Breast epithelium (tissue), 4 donors: ENCODE data around the gene INSIG1. TPM values are rescaled to one million over a fixed set of nuclear protein-coding genes. Genes with fewer than 3 reads are reported as not detected.

ENCODE experiments used
- DNase-seq, 2 donors: peaks; one replicate each; pipeline ENCODE4 v3.0.0-alpha.2; 2019; ENCODE audit warnings: low spot score in 2 of 2
- H3K27ac ChIP-seq, 2 donors: fragments of 200-600 bp; sonication (generic) in 1 of 2; one replicate each; pipeline ENCODE4 v1.5.1; 2016 to 2019; ENCODE audit warnings: mild to moderate bottlenecking in 1 of 2
- H3K27me3 ChIP-seq, 2 donors: fragments of 200-600 bp; sonication (generic) in 1 of 2; one replicate each; pipeline versions ENCODE4 v1.5.1 to v1.6.0; 2017 to 2019; ENCODE audit warnings: control low read depth in 1 of 2, mild to moderate bottlenecking in 1 of 2
- H3K36me3 ChIP-seq: fragments of 200-600 bp; one replicate; pipeline ENCODE4 v1.5.1; 2019
- H3K4me1 ChIP-seq, 2 donors: fragments of 200-600 bp; sonication (generic); one replicate each; pipeline ENCODE4 v1.5.1; 2016 to 2019; ENCODE audit warnings: control low read depth in 1 of 2
- H3K4me3 ChIP-seq, 3 donors: fragments of 200-600 bp; sonication (generic); 1 replicate in 2 of 3; 2 replicates in 1 of 3; pipeline ENCODE4 v1.5.1; 2016 to 2019; ENCODE audit warnings: mild to moderate bottlenecking in 3 of 3, moderate library complexity in 2 of 3
- H3K9me3 ChIP-seq, 2 donors: fragments of 200-600 bp; sonication (generic) in 1 of 2; one replicate each; pipeline ENCODE4 v1.5.1; 2016 to 2019; ENCODE audit warnings: control low read depth in 1 of 2
- POLR2A ChIP-seq: fragments of 450-650 bp; IDR thresholded peaks from one replicate; pipeline ENCODE4 v1.6.1; 2016; ENCODE audit warnings: antibody characterized with exemption, mild to moderate bottlenecking, moderate library complexity
- POLR2AphosphoS5 ChIP-seq, 3 donors: sonication (generic); formaldehyde crosslinking; IDR thresholded peaks; one replicate each; pipeline ENCODE4 v1.6.1; 2017; ENCODE audit warnings: antibody characterized with exemption in 3 of 3
- intact Hi-C: fragments of 100-400 bp; cut with DNase I; formaldehyde crosslinking; loops from one replicate; pipeline ENCODE4 v1.15.1; 2023; ENCODE audit warnings: low total_unique reads
- total RNA-seq, 3 donors: library from RNA; depleted of rRNA; stranded (reverse); fragments of >200 nt; gene quantifications; one replicate each; pipeline ENCODE4 v1.1.0, GENCODE V29; 2016
- TF ChIP-seq, protein P1 (sequence below), 3 donors: fragments of 450-650 bp; IDR thresholded peaks; one replicate each; pipeline ENCODE4 v1.5.1; 2016 to 2017; ENCODE audit warnings: antibody characterized with exemption in 3 of 3, mild to moderate bottlenecking in 3 of 3, moderate library complexity in 3 of 3

The INSIG1 gene
- total RNA-seq, 3 donors from 2014 or later, result 37.0 to 89.6 (median 66.0) TPM

DNA sequence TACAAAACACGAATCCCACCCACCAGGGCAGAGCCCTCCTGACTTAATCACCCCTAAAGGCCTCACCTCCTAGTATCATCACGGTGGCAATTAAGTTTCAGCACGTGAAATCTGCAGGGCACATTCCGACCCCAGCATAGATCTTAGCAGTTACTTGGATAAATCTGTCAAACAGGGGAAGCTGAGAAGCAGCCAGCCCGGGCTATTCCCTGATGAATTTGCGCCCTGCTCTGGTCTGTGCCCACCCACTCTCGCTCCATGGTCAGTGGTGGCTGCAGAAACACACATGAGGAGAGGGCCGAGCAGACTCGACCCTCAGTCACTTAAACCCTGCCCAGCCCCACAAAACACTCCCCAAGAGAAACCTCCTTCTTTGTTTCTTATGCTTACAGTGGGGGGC is 28.7 kb downstream of the INSIG1 start:
- Histone ChIP-seq H3K36me3 (no peaks in the 10 kb centered on the region), H3K4me3 (no peak overlapping the region), H3K27me3 (peaks cover 0 to 14% of the 10 kb centered on the region in 2 donors), H3K27ac (no peak overlapping the region), H3K4me1 (no peaks in the 10 kb centered on the region), H3K9me3 (no peaks in the 10 kb centered on the region)
- intact Hi-C loops, result no loop called here
- DNase-seq, result no peak
- TF ChIP-seq POLR2A (no peak), POLR2AphosphoS5 (IDR thresholded peaks at IDR 0.05) (no peak)
- TF ChIP-seq, protein P1, sequence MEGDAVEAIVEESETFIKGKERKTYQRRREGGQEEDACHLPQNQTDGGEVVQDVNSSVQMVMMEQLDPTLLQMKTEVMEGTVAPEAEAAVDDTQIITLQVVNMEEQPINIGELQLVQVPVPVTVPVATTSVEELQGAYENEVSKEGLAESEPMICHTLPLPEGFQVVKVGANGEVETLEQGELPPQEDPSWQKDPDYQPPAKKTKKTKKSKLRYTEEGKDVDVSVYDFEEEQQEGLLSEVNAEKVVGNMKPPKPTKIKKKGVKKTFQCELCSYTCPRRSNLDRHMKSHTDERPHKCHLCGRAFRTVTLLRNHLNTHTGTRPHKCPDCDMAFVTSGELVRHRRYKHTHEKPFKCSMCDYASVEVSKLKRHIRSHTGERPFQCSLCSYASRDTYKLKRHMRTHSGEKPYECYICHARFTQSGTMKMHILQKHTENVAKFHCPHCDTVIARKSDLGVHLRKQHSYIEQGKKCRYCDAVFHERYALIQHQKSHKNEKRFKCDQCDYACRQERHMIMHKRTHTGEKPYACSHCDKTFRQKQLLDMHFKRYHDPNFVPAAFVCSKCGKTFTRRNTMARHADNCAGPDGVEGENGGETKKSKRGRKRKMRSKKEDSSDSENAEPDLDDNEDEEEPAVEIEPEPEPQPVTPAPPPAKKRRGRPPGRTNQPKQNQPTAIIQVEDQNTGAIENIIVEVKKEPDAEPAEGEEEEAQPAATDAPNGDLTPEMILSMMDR (IDR thresholded peaks at IDR 0.05), result no peak

DNA sequence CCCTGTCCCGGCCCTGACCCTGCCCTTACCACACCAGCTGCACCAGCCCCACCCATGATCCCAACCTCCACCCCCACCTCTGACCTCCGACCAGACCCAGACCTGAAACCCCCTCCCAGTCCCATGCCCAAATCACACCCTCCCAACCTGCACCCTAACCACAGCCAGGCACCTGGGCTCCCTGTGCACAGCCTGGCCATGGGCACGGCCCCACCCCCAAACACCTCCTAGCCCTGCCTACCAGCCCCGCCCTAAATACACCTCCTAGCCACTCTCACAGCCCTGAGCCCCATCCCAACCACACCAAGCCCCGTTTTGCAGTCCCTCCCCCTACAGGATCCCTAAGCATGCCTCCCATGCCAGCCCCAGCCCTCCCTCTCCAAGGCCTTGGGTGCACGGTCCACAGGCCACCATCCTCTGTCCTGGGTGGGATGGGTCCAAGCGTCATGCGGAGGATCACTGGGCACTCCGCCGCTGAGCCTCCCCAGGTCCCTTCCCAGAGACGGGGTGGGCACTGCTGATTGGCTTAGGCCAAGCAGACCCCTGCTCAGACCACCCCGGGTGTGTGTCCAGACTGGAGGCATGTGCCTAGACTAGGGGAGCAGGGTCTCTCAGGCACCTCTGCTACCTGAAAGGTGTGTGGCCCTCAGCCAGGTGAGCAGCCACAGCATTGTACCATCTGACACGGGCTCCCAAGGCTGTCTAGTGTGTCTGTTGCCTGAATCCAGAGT is 30.1 kb downstream of the INSIG1 start:
- no peaks in the 10 kb centered on the region for H3K36me3 ChIP-seq
- no peak overlapping the region for H3K4me3 ChIP-seq
- no peaks in the 10 kb centered on the region for H3K9me3 ChIP-seq
- no peak overlapping the region for H3K27ac ChIP-seq
- intact Hi-C loops, result no loop called here
- no peaks in the 10 kb centered on the region for H3K4me1 ChIP-seq
- TF ChIP-seq POLR2AphosphoS5 (IDR thresholded peaks at IDR 0.05) (no peak), POLR2A (no peak)
- TF ChIP-seq, protein P1 (IDR thresholded peaks at IDR 0.05), result no peak
- no peak for DNase-seq
- peaks cover 0 to 17% of the 10 kb centered on the region in 2 donors for H3K27me3 ChIP-seq

DNA sequence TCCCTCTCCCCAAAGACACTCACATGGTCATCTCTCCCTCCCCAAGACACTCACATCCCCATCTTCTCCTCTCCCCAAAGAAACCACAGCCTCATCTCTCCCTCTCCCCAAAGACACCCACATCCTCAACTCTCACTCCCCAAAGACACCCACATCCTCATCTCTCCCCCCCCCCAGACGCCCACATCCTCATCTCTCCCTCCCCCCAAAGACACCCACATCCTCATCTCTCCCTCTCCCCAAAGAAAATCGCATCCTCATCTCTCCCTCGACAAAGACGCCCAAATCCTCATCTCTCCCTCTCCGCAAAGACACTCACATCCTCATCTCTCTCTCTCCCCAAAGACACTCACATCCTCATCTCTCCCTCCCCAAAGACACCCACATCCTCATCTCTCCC is 31.5 kb downstream of the INSIG1 start:
- H3K27ac ChIP-seq, result no peak overlapping the region
- no peaks in the 10 kb centered on the region for H3K4me1 ChIP-seq
- no peak overlapping the region for H3K4me3 ChIP-seq
- TF ChIP-seq POLR2A (no peak), POLR2AphosphoS5 (IDR thresholded peaks at IDR 0.05) (no peak)
- TF ChIP-seq, protein P1 (IDR thresholded peaks at IDR 0.05), result no peak
- no peaks in the 10 kb centered on the region for H3K36me3 ChIP-seq
- H3K27me3 ChIP-seq, result peaks cover 0 to 17% of the 10 kb centered on the region in 2 donors
- DNase-seq, result no peak
- intact Hi-C loops, result no loop called here
- peaks cover 0 to 5% of the 10 kb centered on the region in 2 donors for H3K9me3 ChIP-seq

DNA sequence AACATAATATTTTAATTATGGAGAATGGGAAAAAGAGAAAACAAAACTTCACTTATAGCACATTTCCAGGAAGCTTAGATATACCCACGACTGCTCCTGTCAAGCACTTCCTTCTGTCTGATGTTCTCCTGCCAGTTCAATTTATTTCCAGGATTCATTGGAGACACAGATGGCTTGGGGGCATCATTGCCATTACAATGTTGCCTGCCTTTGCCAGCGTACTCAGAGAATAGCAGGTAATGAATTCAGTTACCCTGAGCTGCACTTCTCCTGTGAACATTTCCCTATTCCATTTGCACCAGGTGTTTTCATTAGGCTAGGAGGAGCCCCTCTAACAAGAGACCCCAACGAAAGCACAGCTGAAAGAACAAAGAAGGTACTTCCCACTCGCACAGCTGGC is 33.7 kb downstream of the INSIG1 start:
- H3K36me3 ChIP-seq, result no peaks in the 10 kb centered on the region
- peaks cover 0 to 21% of the 10 kb centered on the region in 2 donors for H3K27me3 ChIP-seq
- no peak overlapping the region for H3K4me3 ChIP-seq
- no peak for DNase-seq
- no peaks in the 10 kb centered on the region for H3K4me1 ChIP-seq
- H3K27ac ChIP-seq, result no peak overlapping the region
- intact Hi-C loops, result no loop called here
- peaks cover 0 to 5% of the 10 kb centered on the region in 2 donors for H3K9me3 ChIP-seq
- TF ChIP-seq, protein P1 (IDR thresholded peaks at IDR 0.05), result no peak
- TF ChIP-seq POLR2AphosphoS5 (IDR thresholded peaks at IDR 0.05), result no peak
- no peak for TF ChIP-seq POLR2A

DNA sequence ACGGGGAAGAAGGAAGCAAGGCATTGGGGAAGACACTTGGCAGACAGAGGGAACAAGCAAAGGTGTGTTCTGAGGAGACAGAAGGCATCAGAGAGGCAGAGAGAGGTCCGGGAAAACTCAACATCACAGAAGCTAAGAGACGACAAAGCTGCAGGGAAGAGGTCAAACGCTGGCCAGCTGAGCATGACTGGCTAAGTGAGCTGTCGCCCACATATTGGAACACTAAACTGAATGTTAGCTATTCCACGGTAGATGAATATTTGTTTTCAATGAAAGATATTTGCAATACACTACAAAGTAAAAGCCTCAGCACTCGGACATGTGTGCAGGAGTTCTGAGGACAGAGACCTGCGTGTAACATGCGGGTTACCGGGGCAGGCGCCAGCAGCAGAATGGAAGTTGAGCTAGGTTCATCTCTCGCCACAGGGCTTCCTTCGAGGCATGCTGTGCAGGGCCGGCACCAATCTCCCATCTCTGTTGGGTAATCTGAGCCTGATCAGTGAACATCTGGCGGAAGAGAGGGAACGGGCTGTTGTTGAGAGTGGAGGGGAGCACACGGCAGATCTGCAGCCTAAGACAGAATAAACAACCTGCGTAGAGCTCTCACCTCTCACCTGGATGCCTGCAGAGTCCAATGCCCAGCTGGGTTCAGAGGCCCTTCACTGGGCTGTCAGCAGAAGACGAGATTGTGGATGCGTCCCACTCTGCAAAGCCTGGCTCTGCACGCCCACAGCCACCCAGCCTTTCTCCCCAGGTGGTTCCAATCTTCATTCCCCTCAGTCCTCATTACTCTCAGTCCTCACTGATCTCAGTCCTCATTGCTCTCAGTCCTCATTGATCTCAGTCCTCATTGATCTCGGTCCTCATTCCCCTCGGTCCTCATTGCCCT is 35.9 kb downstream of the INSIG1 start:
- H3K9me3 ChIP-seq, result peaks cover 0 to 5% of the 10 kb centered on the region in 2 donors
- no peak overlapping the region for H3K27ac ChIP-seq
- no peak for DNase-seq
- intact Hi-C loops, result no loop called here
- H3K36me3 ChIP-seq, result no peaks in the 10 kb centered on the region
- no peak overlapping the region for H3K4me3 ChIP-seq
- TF ChIP-seq POLR2A (no peak), POLR2AphosphoS5 (IDR thresholded peaks at IDR 0.05) (no peak)
- TF ChIP-seq, protein P1 (IDR thresholded peaks at IDR 0.05), result no peak
- peaks cover 0 to 19% of the 10 kb centered on the region in 2 donors for H3K27me3 ChIP-seq
- H3K4me1 ChIP-seq, result no peaks in the 10 kb centered on the region
